SK-N-SH (cell line): ENCODE results near the gene ATP6V1F. TPM values are rescaled to one million over a fixed set of nuclear protein-coding genes. Genes with fewer than 3 reads are reported as not detected.

Source experiments
- CTCF ChIA-PET: fragments of 300-600, 350-600 bp; formaldehyde crosslinking; extraction: SDS; loops from one replicate; lab custom pipeline; 2021; lab: Yijun Ruan, JAX
- POLR2A ChIA-PET: fragments of 350-600 bp; sonication (Branson Sonifier 250); formaldehyde crosslinking; extraction: SDS; loops from one replicate; lab custom pipeline; 2020; ENCODE audit warnings: antibody characterized with exemption, inconsistent platforms; lab: Yijun Ruan, JAX
- DNase-seq: peaks from one replicate; pipeline ENCODE4 v3.0.0; 2012
- H2AFZ ChIP-seq: fragments of 200-600 bp; sonication (generic); 2 replicates; pipeline ENCODE4 v1.8.1; 2016; ENCODE audit warnings: antibody characterized with exemption, mild to moderate bottlenecking, low read depth
- H3F3A ChIP-seq: fragments of 200-600 bp; sonication (generic); replicated peaks from 2 replicates; pipeline ENCODE3; 2016; ENCODE audit warnings: antibody characterized with exemption, mild to moderate bottlenecking; ENCODE audit not compliant: insufficient read depth
- H3K27ac ChIP-seq, 2 experiments: fragments of 200-500 bp in 1 of 2; fragments of 200-600 bp in 1 of 2; sonication (Bioruptor generic) in 1 of 2; sonication (generic), shearing (Covaris generic) in 1 of 2; 2 replicates each; pipeline versions ENCODE4 v1.5.1 to v1.6.1; 2014 to 2016; ENCODE audit warnings: low read depth in 2 of 2, inconsistent platforms in 1 of 2, low read length in 1 of 2, mild to moderate bottlenecking in 1 of 2, mixed read lengths in 1 of 2
- H3K27me3 ChIP-seq: fragments of 200-600 bp; sonication (generic), shearing (Covaris generic); 2 replicates; pipeline ENCODE4 v1.6.1; 2016; ENCODE audit warnings: mixed run types; ENCODE audit not compliant: insufficient read depth
- H3K36me3 ChIP-seq, 2 experiments: fragments of 200-500 bp in 1 of 2; fragments of 200-600 bp in 1 of 2; sonication (Bioruptor generic) in 1 of 2; sonication (generic) in 1 of 2; replicated peaks in 1 of 2; 2 replicates each; pipeline versions ENCODE3 to v1.5.1; 2014 to 2016; ENCODE audit warnings: low read length in 1 of 2, mild to moderate bottlenecking in 1 of 2; ENCODE audit not compliant: insufficient read depth in 2 of 2, control insufficient read depth in 1 of 2
- H3K4me1 ChIP-seq, 2 experiments: fragments of 200-500 bp in 1 of 2; fragments of 200-600 bp in 1 of 2; sonication (Bioruptor generic) in 1 of 2; sonication (generic), shearing (Covaris generic) in 1 of 2; 2 replicates each; pipeline versions ENCODE4 v1.5.1 to v1.6.1; 2014 to 2016; ENCODE audit warnings: low read depth in 1 of 2, low read length in 1 of 2, mixed run types in 1 of 2; ENCODE audit not compliant: insufficient read depth in 2 of 2, control insufficient read depth in 1 of 2
- H3K4me2 ChIP-seq: fragments of 200-600 bp; sonication (generic), shearing (Covaris generic); 2 replicates; pipeline ENCODE4 v1.6.1; 2017; ENCODE audit warnings: mixed run types
- H3K4me3 ChIP-seq, 2 experiments: fragments of 200-500 bp in 1 of 2; fragments of 200-600 bp in 1 of 2; sonication (Bioruptor generic) in 1 of 2; sonication (generic), shearing (Covaris generic) in 1 of 2; 2 replicates each; pipeline versions ENCODE4 v1.5.1 to v1.8.1; 2014 to 2016; ENCODE audit warnings: low read depth in 2 of 2, inconsistent platforms in 1 of 2, low read length in 1 of 2, mild to moderate bottlenecking in 1 of 2, mixed read lengths in 1 of 2, moderate library complexity in 1 of 2
- H3K79me2 ChIP-seq: fragments of 200-600 bp; sonication (generic); 2 replicates; pipeline ENCODE4 v1.8.1; 2017; ENCODE audit warnings: mild to moderate bottlenecking; ENCODE audit not compliant: insufficient read depth
- H3K9ac ChIP-seq: fragments of 200-600 bp; sonication (generic); 2 replicates; pipeline ENCODE4 v1.6.1; 2017; ENCODE audit warnings: mixed run types
- H3K9me2 ChIP-seq: fragments of 200-600 bp; sonication (generic); 2 replicates; pipeline ENCODE4 v1.6.1; 2017; ENCODE audit warnings: mixed run types
- H3K9me3 ChIP-seq: fragments of 200-600 bp; sonication (generic); 2 replicates; pipeline ENCODE4 v1.6.1; 2017; ENCODE audit warnings: mixed run types, mild to moderate bottlenecking, moderate library complexity
- H4K20me1 ChIP-seq: fragments of 200-600 bp; sonication (generic); 2 replicates; pipeline ENCODE4 v1.6.1; 2017; ENCODE audit warnings: mild to moderate bottlenecking, mixed run types; ENCODE audit not compliant: insufficient read depth
- EP300 ChIP-seq, 2 experiments: IDR thresholded peaks; 2 replicates each; pipeline versions ENCODE4 v1.4.0 to v1.6.1; 2012; ENCODE audit warnings: borderline replicate concordance in 1 of 2, low read depth in 1 of 2, low read length in 1 of 2
- EZH2phosphoT487 ChIP-seq: fragments of 200-600 bp; sonication (generic); IDR thresholded peaks from 2 replicates; pipeline ENCODE4 v1.6.1; 2017; ENCODE audit warnings: low read depth, mixed run types, mild to moderate bottlenecking, antibody characterized with exemption, moderate library complexity, borderline replicate concordance
- FOSL2 ChIP-seq: IDR thresholded peaks from 2 replicates; pipeline ENCODE4 v1.4.0; 2012; ENCODE audit warnings: low read depth, mild to moderate bottlenecking, moderate library complexity, borderline replicate concordance
- FOXJ3 ChIP-seq: sonication (generic); formaldehyde crosslinking; IDR thresholded peaks from 2 replicates; pipeline ENCODE4 v1.5.1; 2020; ENCODE audit warnings: mild to moderate bottlenecking, missing genetic modification reagents
- GABPA ChIP-seq: IDR thresholded peaks from 2 replicates; pipeline ENCODE4 v1.4.0; 2012; ENCODE audit warnings: low read depth, mild to moderate bottlenecking
- GATA2 ChIP-seq: sonication (generic); formaldehyde crosslinking; IDR thresholded peaks from 2 replicates; pipeline ENCODE4 v1.5.0; 2020; ENCODE audit warnings: mild to moderate bottlenecking, missing genetic modification reagents
- MEF2A ChIP-seq: IDR thresholded peaks from 2 replicates; pipeline ENCODE4 v1.4.0; 2012; ENCODE audit warnings: low read depth, borderline replicate concordance
- MXI1 ChIP-seq: IDR thresholded peaks from 2 replicates; pipeline ENCODE4 v1.6.1; 2012; ENCODE audit warnings: mild to moderate bottlenecking, low read depth, low read length, improper control_type of control experiment
- POLR2AphosphoS5 ChIP-seq: IDR thresholded peaks from 2 replicates; pipeline ENCODE4 v1.6.1; 2012; ENCODE audit warnings: low read depth, low read length
- RAD21 ChIP-seq: IDR thresholded peaks from 2 replicates; pipeline ENCODE4 v1.6.1; 2012; ENCODE audit warnings: mild to moderate bottlenecking, low read length
- RCOR1 ChIP-seq: fragments of 150-350 bp; IDR thresholded peaks from 2 replicates; pipeline ENCODE4 v1.6.1; 2017; ENCODE audit warnings: antibody characterized with exemption, low read length
- REST ChIP-seq: IDR thresholded peaks from 2 replicates; pipeline ENCODE4 v1.6.1; 2012; ENCODE audit warnings: mild to moderate bottlenecking, low read depth, low read length, moderate library complexity
- RXRA ChIP-seq: IDR thresholded peaks from 2 replicates; pipeline ENCODE4 v1.4.0; 2012; ENCODE audit warnings: low read depth, mild to moderate bottlenecking, borderline replicate concordance
- SIN3A ChIP-seq: IDR thresholded peaks from 2 replicates; pipeline ENCODE4 v1.6.1; 2012; ENCODE audit warnings: low read depth, mild to moderate bottlenecking, low read length, moderate library complexity, borderline replicate concordance
- SMC3 ChIP-seq: IDR thresholded peaks from 2 replicates; pipeline ENCODE4 v1.6.1; 2012; ENCODE audit warnings: low read depth, low read length, improper control_type of control experiment
- TAF1 ChIP-seq: IDR thresholded peaks from 2 replicates; pipeline ENCODE4 v1.6.1; 2012; ENCODE audit warnings: low read depth, mild to moderate bottlenecking, low read length, moderate library complexity, borderline replicate concordance
- TCF12 ChIP-seq: IDR thresholded peaks from 2 replicates; pipeline ENCODE4 v1.4.0; 2012
- TEAD4 ChIP-seq: IDR thresholded peaks from 2 replicates; pipeline ENCODE4 v1.4.0; 2012; ENCODE audit warnings: mild to moderate bottlenecking, borderline replicate concordance; ENCODE audit not compliant: insufficient read depth
- USF2 ChIP-seq: fragments of 150-350 bp; IDR thresholded peaks from 2 replicates; pipeline ENCODE4 v1.6.1; 2017; ENCODE audit warnings: antibody characterized with exemption, low read length, low read depth, borderline replicate concordance
- YY1 ChIP-seq: IDR thresholded peaks from 2 replicates; pipeline ENCODE4 v1.4.0; 2012; ENCODE audit warnings: low read depth, mild to moderate bottlenecking
- ZBTB33 ChIP-seq: IDR thresholded peaks from 2 replicates; pipeline ENCODE4 v1.4.0; 2012; ENCODE audit warnings: low read depth, borderline replicate concordance
- WGBS: methylation state at CpG from one replicate; pipeline ENCODE4 v1.1.6; 2017; ENCODE audit warnings: low lambda C conversion rate; 5-methylcytosine and 5-hydroxymethylcytosine counted together
- polyA plus RNA-seq, 3 experiments: library from polyadenylated mRNA; depleted of rRNA; stranded (reverse); fragments of >200 nt; gene quantifications; 2 replicates each; pipeline ENCODE4 v1.2.3, GENCODE V29; 2012
- TF ChIP-seq, protein P1 (sequence below): IDR thresholded peaks from 2 replicates; pipeline ENCODE4; 2012
- TF ChIP-seq, protein P2 (sequence below): IDR thresholded peaks from 2 replicates; pipeline ENCODE4 v1.4.0; 2012; ENCODE audit warnings: low read depth

ATP6V1F gene
- polyA plus RNA-seq, 1 of the 3 experiments (the other 2 are of a cell fraction): 495 TPM

- Histone ChIP-seq H3K4me2 (peak overlapping the region; percentile 99), H3K9me3 (no peaks in the 10 kb centered on the region), H3F3A (peaks cover 34% of the 10 kb centered on the region), H3K4me3 (peak overlapping the region; percentile 68 to 90; a peak in 3 of 4 replicates), H4K20me1 (peaks cover 68% of the 10 kb centered on the region), H3K27me3 (no peaks in the 10 kb centered on the region), H3K27ac (peak overlapping the region; percentile 50 to 85; a peak in 3 of 4 replicates), H3K36me3 (peaks cover 31 to 34% of the 10 kb centered on the region in 2 experiments), H3K79me2 (peaks cover 66% of the 10 kb centered on the region), H3K4me1 (peaks cover 34 to 39% of the 10 kb centered on the region in 2 experiments; a peak in 3 of 4 replicates), H2AFZ (no peak overlapping the region), H3K9ac (peak overlapping the region; percentile 84), H3K9me2 (no peaks in the 10 kb centered on the region)
- DNase-seq: peak; percentile 60
- 38% methylated on average over 13 of the region's 13 CpGs for WGBS
- ChIA-PET POLR2A (no interaction called here), CTCF (interaction anchor here (0.6 to 2.5 kb wide), 12 partner anchors 9 to 486 kb away, joined by 3 to 14 read pairs (median 4); partner anchors contain the start of gene CCDC136)
- TF ChIP-seq EP300 (IDR thresholded peaks at IDR 0.05; ENCODE audit: borderline replicate concordance in 1 of 2, low read depth in 1 of 2, low read length in 1 of 2) (no peak), MEF2A (no peak), FOSL2 (no peak; the same call in 1 of the 2 replicates), EZH2phosphoT487 (no peak), USF2 (no peak), ZBTB33 (no peak), REST (no peak), FOXJ3 (CRISPR knock-in tag) (no peak), TEAD4 (no peak), TCF12 (peak; percentile 48; the same call in 1 of the 2 replicates), POLR2AphosphoS5 (no peak), YY1 (no peak), SIN3A (no peak), GATA2 (CRISPR knock-in tag) (no peak), RCOR1 (no peak), SMC3 (no peak), RXRA (peak; percentile 51; the same call in 1 of the 2 replicates), RAD21 (no peak), TAF1 (peak; percentile 40; the same call in 1 of the 2 replicates), GABPA (no peak), MXI1 (no peak)
- TF ChIP-seq, protein P1, sequence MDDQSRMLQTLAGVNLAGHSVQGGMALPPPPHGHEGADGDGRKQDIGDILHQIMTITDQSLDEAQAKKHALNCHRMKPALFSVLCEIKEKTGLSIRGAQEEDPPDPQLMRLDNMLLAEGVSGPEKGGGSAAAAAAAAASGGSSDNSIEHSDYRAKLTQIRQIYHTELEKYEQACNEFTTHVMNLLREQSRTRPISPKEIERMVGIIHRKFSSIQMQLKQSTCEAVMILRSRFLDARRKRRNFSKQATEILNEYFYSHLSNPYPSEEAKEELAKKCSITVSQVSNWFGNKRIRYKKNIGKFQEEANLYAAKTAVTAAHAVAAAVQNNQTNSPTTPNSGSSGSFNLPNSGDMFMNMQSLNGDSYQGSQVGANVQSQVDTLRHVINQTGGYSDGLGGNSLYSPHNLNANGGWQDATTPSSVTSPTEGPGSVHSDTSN: peak; percentile 28; the same call in 1 of the 2 replicates
- TF ChIP-seq, protein P2, sequence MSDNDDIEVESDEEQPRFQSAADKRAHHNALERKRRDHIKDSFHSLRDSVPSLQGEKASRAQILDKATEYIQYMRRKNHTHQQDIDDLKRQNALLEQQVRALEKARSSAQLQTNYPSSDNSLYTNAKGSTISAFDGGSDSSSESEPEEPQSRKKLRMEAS: peak; percentile 63
Measured at GRCh38 chr7:128833148-128833945, 29.3 kb upstream of the ATP6V1F start.
